HepG2 (cell line): ENCODE measurements around the gene RNF5. TPM values are rescaled to one million over a fixed set of nuclear protein-coding genes. Genes with fewer than 3 reads are reported as not detected.
A peak's percentile ranks its signal among the peaks of the same experiment; 100 is the strongest.

Source experiments
- ATAC-seq: fragments of 200-7000 bp; cut with Tn5 transposase; 3 replicates; pipeline ENCODE4 v1.9.1; 2020; ENCODE audit warnings: mild to moderate bottlenecking, moderate library complexity
- BruUV-seq: library from RNA; stranded (reverse); fragments of 400-500 nt; replicated peaks from 2 replicates; lab custom pipeline; 2021; lab: Mats Ljungman, UMichigan
- CTCF ChIA-PET: fragments of 300-600 bp; formaldehyde crosslinking; extraction: SDS; loops from one replicate; lab custom pipeline; 2021; ENCODE audit warnings: low total read pairs, inconsistent platforms, low intra/inter-chr PET ratio; lab: Yijun Ruan, JAX
- POLR2A ChIA-PET: fragments of 350-600 bp; sonication (Branson Sonifier 250); formaldehyde crosslinking; loops from one replicate; lab custom pipeline; 2020; ENCODE audit warnings: antibody characterized with exemption, inconsistent platforms; lab: Yijun Ruan, JAX
- DNase-seq: peaks from one replicate; pipeline ENCODE4 v3.0.0-alpha.2; 2015; ENCODE audit warnings: low spot score
- FAIRE-seq: peaks from 3 replicates; lab custom pipeline; 2011; peaks lifted over from hg19 to GRCh38; lab: Jason Lieb, UNC
- H2AFZ ChIP-seq: one replicate; pipeline ENCODE4 v1.6.1; 2011; ENCODE audit warnings: low read length, inconsistent platforms
- H3K27ac ChIP-seq: fragments of 300-600 bp; 3 replicates; pipeline ENCODE4 v1.8.0; 2011; ENCODE audit warnings: mixed run types, mild to moderate bottlenecking, mixed read lengths, low read length, inconsistent platforms; ENCODE audit not compliant: insufficient read depth; ENCODE audit errors: extremely low read length
- H3K27me3 ChIP-seq, 2 experiments: fragments of 200-600 bp in 1 of 2; 2 replicates in 1 of 2; 3 replicates in 1 of 2; pipeline versions ENCODE4 v1.6.0 to v1.8.0; 2011; ENCODE audit warnings: low read length in 2 of 2, mild to moderate bottlenecking in 2 of 2, moderate library complexity in 2 of 2, inconsistent platforms in 1 of 2; ENCODE audit not compliant: insufficient read depth in 2 of 2, control insufficient read depth in 1 of 2
- H3K36me3 ChIP-seq, 2 experiments: fragments of 200-600 bp in 1 of 2; replicated peaks in 1 of 2; 2 replicates in 1 of 2; 3 replicates in 1 of 2; pipeline versions ENCODE4 v1.5.1 to v1.8.0; 2011; ENCODE audit warnings: low read length in 2 of 2, inconsistent platforms in 1 of 2; ENCODE audit not compliant: insufficient read depth in 2 of 2, control insufficient read depth in 1 of 2
- H3K4me1 ChIP-seq: 2 replicates; pipeline ENCODE4 v1.5.1; 2012; ENCODE audit warnings: low read length, inconsistent platforms; ENCODE audit not compliant: insufficient read depth
- H3K4me2 ChIP-seq: 2 replicates; pipeline ENCODE4 v1.6.0; 2011; ENCODE audit warnings: low read depth, low read length, inconsistent platforms
- H3K4me3 ChIP-seq, 3 experiments: fragments of 200-600 bp in 1 of 3; sonication (generic), shearing (Covaris generic) in 1 of 3; replicated peaks in 1 of 3; 2 replicates each; pipeline ENCODE4 v1.5.1; 2011 to 2016; ENCODE audit warnings: low read length in 3 of 3, inconsistent platforms in 2 of 3, low read depth in 2 of 3, mild to moderate bottlenecking in 2 of 3, control low read depth in 1 of 3, mixed read lengths in 1 of 3; ENCODE audit not compliant: insufficient read depth in 1 of 3
- H3K79me2 ChIP-seq: one replicate; pipeline ENCODE4 v1.6.1; 2011; ENCODE audit warnings: low read length, inconsistent platforms; ENCODE audit not compliant: insufficient read depth
- H3K9ac ChIP-seq: 2 replicates; pipeline ENCODE4 v1.6.0; 2011; ENCODE audit warnings: mild to moderate bottlenecking, low read depth, low read length, inconsistent platforms; ENCODE audit not compliant: insufficient read depth
- H3K9me3 ChIP-seq: 2 replicates; pipeline ENCODE4 v1.5.1; 2012; ENCODE audit warnings: mild to moderate bottlenecking, low read length
- H4K20me1 ChIP-seq: 2 replicates; pipeline ENCODE4 v1.6.0; 2011; ENCODE audit warnings: inconsistent platforms, mild to moderate bottlenecking, low read length, moderate library complexity; ENCODE audit not compliant: insufficient read depth
- FIP1L1 ChIP-seq: fragments of 200-400 bp; formaldehyde crosslinking; IDR thresholded peaks from 2 replicates; pipeline ENCODE4 v1.6.1; 2018; ENCODE audit warnings: low read depth, mild to moderate bottlenecking, low read length, moderate library complexity, borderline replicate concordance; ENCODE audit not compliant: insufficient read depth
- HNF1B ChIP-seq: sonication (generic); formaldehyde crosslinking; IDR thresholded peaks from 2 replicates; pipeline ENCODE4 v1.5.1; 2020; ENCODE audit warnings: mild to moderate bottlenecking, moderate library complexity, missing genetic modification reagents
- KAT7 ChIP-seq: IDR thresholded peaks from 2 replicates; pipeline ENCODE4 v1.6.1; 2018; ENCODE audit warnings: borderline replicate concordance, missing compliant biosample characterization
- KMT2A ChIP-seq: sonication (generic); formaldehyde crosslinking; IDR thresholded peaks from 2 replicates; pipeline ENCODE4 v1.4.0; 2020; ENCODE audit warnings: missing genetic modification reagents
- MAX ChIP-seq: IDR thresholded peaks from 2 replicates; pipeline ENCODE4 v1.6.1; 2012; ENCODE audit warnings: inconsistent platforms
- NFKB2 ChIP-seq: sonication (generic); formaldehyde crosslinking; IDR thresholded peaks from 2 replicates; pipeline ENCODE4 v1.4.0; 2020; ENCODE audit warnings: missing genetic modification reagents, borderline replicate concordance
- PHF8 ChIP-seq: sonication (generic); formaldehyde crosslinking; IDR thresholded peaks from 2 replicates; pipeline ENCODE4 v1.5.0; 2020; ENCODE audit warnings: missing genetic modification reagents
- POLR2AphosphoS5 ChIP-seq: IDR thresholded peaks from 2 replicates; pipeline ENCODE4 v1.6.1; 2012; ENCODE audit warnings: low read depth, low read length
- RFXANK ChIP-seq: IDR thresholded peaks from 2 replicates; pipeline ENCODE4 v1.6.1; 2016
- TFE3 ChIP-seq: IDR thresholded peaks from 2 replicates; pipeline ENCODE4 v1.6.1; 2016
- ZBTB14 ChIP-seq: sonication (generic); formaldehyde crosslinking; IDR thresholded peaks from 2 replicates; pipeline ENCODE4 v1.4.0; 2020; ENCODE audit warnings: missing genetic modification reagents
- WGBS: methylation state at CpG from one replicate; pipeline ENCODE4 v1.1.6; 2017; ENCODE audit warnings: low lambda C conversion rate; 5-methylcytosine and 5-hydroxymethylcytosine counted together
- in situ Hi-C: cut with HindIII; loops from 2 replicates; pipeline ENCODE4 v1.10.0; 2017; ENCODE audit warnings: low pct_unique_long_range_greater_than_20kb; ENCODE audit not compliant: extremely low pct_ligation_motif_present
- intact Hi-C: fragments of 100-400 bp; cut with micrococcal nuclease; formaldehyde crosslinking; loops from one replicate; pipeline ENCODE4 v1.10.0; 2022; ENCODE audit not compliant: unreplicated experiment
- polyA plus RNA-seq, 8 experiments: library from polyadenylated mRNA; depleted of rRNA in 3 of 8; stranded (reverse) in 7 of 8; unstranded in 1 of 8; fragments of >200 nt; fragmentation: Illumina TruSeq in 4 of 8; extraction: Trizol in 4 of 8; gene quantifications; 2 replicates each; pipeline versions ENCODE4 v1.2.1 to v1.2.3, GENCODE V29; 2011 to 2016; ENCODE audit warnings: low read depth in 4 of 8, missing spikeins in 1 of 8, mixed read lengths in 1 of 8; ENCODE audit not compliant: insufficient read depth in 1 of 8
- total RNA-seq, 5 experiments: library from RNA; depleted of rRNA; stranded (reverse); fragments of >200 nt; fragmentation: Illumina TruSeq; extraction: Trizol; gene quantifications; 2 replicates each; pipeline ENCODE4 v1.2.3, GENCODE V29; 2016; ENCODE audit warnings: low read depth in 1 of 5
- TF ChIP-seq, protein P1 (sequence below): sonication (generic); formaldehyde crosslinking; IDR thresholded peaks from 2 replicates; pipeline ENCODE4 v1.4.0; 2020; ENCODE audit warnings: missing genetic modification reagents
- TF ChIP-seq, protein P2 (sequence below): sonication (generic); formaldehyde crosslinking; IDR thresholded peaks from 2 replicates; pipeline ENCODE4 v1.8.0; 2022; ENCODE audit warnings: mild to moderate bottlenecking, missing genetic modification reagents, moderate library complexity
- TF ChIP-seq, protein P3 (sequence below): sonication (generic); formaldehyde crosslinking; IDR thresholded peaks from 2 replicates; pipeline ENCODE4 v1.5.1; 2020; ENCODE audit warnings: mild to moderate bottlenecking, missing genetic modification reagents, borderline replicate concordance

The RNF5 gene
- total and polyA plus RNA-seq, 2 of the 13 experiments (the other 11 are each of a cell fraction or from before 2014, with no cell fraction given): 98.0 to 131 TPM

DNA sequence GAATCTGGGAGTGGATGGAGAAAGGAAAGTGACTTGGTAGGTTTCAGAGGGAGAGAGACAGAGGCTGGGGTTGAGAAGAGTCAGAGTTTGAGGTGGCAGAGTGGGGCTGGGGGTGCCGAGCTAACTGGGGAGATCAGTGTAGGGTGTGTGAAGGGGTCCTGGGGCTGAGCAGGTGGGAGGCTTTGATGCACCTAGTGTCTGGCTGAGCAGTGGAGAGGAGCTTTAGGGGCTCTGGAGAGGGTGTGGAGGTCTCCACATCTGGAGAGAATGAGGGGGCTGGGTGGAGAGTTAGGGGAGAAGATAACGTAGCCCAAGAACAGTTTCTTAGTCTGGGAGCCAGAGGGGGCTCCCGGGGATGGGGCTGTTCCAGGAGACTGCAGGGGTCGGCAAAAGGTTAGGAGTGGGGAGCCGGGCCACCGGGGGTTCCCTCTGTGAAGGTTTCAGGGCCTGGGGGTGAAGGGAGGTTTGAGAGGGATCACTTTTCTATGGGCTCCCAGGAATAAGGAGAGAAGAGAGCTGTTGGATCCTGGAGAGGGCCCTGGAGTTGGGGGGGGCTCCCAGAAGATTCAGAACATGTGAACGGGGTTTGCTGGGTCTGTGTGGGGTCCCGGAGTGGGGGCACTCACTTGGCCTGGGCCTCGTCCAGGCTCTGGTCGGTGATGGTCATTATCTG, 11.0 kb downstream of the RNF5 start:
- Histone ChIP-seq H3K9ac (peak overlapping the region; percentile 90), H3K4me1 (peaks cover 36% of the 10 kb centered on the region), H3K27me3 (no peaks in the 10 kb centered on the region; a peak in 1 of 5 replicates), H4K20me1 (no peaks in the 10 kb centered on the region), H3K36me3 (peaks cover 7 to 19% of the 10 kb centered on the region in 2 experiments), H3K27ac (peak overlapping the region; percentile 80), H3K9me3 (no peaks in the 10 kb centered on the region), H2AFZ (no peak overlapping the region), H3K4me3 (peak overlapping the region; percentile 74 to 93 (median 79)), H3K79me2 (peaks cover 15% of the 10 kb centered on the region), H3K4me2 (peak overlapping the region; percentile 90)
- ATAC-seq (peak; percentile 10), FAIRE-seq (no peak), DNase-seq (no peak)
- WGBS: 17% methylated on average over 8 of the region's 10 CpGs
- in situ Hi-C loops: no loop called here
- intact Hi-C loops: no loop called here
- POLR2A ChIA-PET: interaction anchor here (2.5 to 7.1 kb wide), 2 partner anchors 11 to 60 kb away, joined by 18 to 127 read pairs; partner anchors contain the start of genes AGPAT1, ATF6B, FKBPL and RNF5
- CTCF ChIA-PET: no interaction called here
- BruUV-seq: no TSS peak
- TF ChIP-seq MAX (0 out of 2 replicates have a peak, but pooled peaks have one; percentile 5), FIP1L1 (no peak), HNF1B (CRISPR knock-in tag) (no peak), KMT2A (CRISPR knock-in tag) (no peak), POLR2AphosphoS5 (no peak), KAT7 (CRISPR knock-in tag) (0 out of 2 replicates have a peak, but pooled peaks have one; percentile 38), ZBTB14 (CRISPR knock-in tag) (no peak), NFKB2 (CRISPR knock-in tag) (0 out of 2 replicates have a peak, but pooled peaks have one; percentile 27), RFXANK (CRISPR knock-in tag) (no peak), PHF8 (0 out of 2 replicates have a peak, but pooled peaks have one; percentile 24), TFE3 (CRISPR knock-in tag) (no peak)
- TF ChIP-seq, protein P1, sequence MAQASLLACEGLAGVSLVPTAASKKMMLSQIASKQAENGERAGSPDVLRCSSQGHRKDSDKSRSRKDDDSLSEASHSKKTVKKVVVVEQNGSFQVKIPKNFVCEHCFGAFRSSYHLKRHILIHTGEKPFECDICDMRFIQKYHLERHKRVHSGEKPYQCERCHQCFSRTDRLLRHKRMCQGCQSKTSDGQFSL (CRISPR knock-in tag): peak; percentile 30; the same call in 1 of the 2 replicates
- TF ChIP-seq, protein P2, sequence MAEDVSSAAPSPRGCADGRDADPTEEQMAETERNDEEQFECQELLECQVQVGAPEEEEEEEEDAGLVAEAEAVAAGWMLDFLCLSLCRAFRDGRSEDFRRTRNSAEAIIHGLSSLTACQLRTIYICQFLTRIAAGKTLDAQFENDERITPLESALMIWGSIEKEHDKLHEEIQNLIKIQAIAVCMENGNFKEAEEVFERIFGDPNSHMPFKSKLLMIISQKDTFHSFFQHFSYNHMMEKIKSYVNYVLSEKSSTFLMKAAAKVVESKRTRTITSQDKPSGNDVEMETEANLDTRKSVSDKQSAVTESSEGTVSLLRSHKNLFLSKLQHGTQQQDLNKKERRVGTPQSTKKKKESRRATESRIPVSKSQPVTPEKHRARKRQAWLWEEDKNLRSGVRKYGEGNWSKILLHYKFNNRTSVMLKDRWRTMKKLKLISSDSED (CRISPR knock-in tag): no peak
- TF ChIP-seq, protein P3, sequence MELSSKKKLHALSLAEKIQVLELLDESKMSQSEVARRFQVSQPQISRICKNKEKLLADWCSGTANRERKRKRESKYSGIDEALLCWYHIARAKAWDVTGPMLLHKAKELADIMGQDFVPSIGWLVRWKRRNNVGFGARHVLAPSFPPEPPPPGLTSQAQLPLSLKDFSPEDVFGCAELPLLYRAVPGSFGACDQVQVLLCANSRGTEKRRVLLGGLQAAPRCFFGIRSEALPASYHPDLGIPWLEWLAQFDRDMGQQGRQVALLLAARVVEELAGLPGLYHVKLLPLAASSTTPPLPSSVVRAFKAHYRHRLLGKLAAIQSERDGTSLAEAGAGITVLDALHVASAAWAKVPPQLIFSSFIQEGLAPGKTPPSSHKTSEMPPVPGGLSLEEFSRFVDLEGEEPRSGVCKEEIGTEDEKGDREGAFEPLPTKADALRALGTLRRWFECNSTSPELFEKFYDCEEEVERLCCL (CRISPR knock-in tag): no peak
